ENCODE measurements around the gene CACNA2D3.

CACNA2D3 gene

GRCh38 chr3:54759166-54759565 is 636.8 kb downstream of the CACNA2D3 start:
- Histone ChIP-seq H3K9me3 (ENCODE audit: control insufficient read depth in 2 of 2, low read length in 2 of 2) (no peaks in the 10 kb centered on the region), H3K27me3 (ENCODE audit: control insufficient read depth in 1 of 2, insufficient read depth in 2 of 2, low read length in 2 of 2) (no peaks in the 10 kb centered on the region), H3K36me3 (ENCODE audit: control insufficient read depth in 2 of 2, insufficient read depth in 2 of 2, low read length in 2 of 2) (no peaks in the 10 kb centered on the region), H3K27ac (ENCODE audit: low read length) (no peak overlapping the region), H3K4me3 (ENCODE audit: low read length in 2 of 2) (no peak overlapping the region), H3K4me1 (ENCODE audit: control insufficient read depth, insufficient read depth, low read length) (no peaks in the 10 kb centered on the region), H3K9ac (ENCODE audit: low read length in 2 of 2) (no peak overlapping the region)

GRCh38 chr3:54760201-54760600 is 637.8 kb downstream of the CACNA2D3 start:
- Histone ChIP-seq H3K27me3 (ENCODE audit: control insufficient read depth in 1 of 2, insufficient read depth in 2 of 2, low read length in 2 of 2) (no peaks in the 10 kb centered on the region), H3K4me1 (ENCODE audit: control insufficient read depth, insufficient read depth, low read length) (no peaks in the 10 kb centered on the region), H3K9ac (ENCODE audit: low read length in 2 of 2) (no peak overlapping the region), H3K36me3 (ENCODE audit: control insufficient read depth in 2 of 2, insufficient read depth in 2 of 2, low read length in 2 of 2) (no peaks in the 10 kb centered on the region), H3K9me3 (ENCODE audit: control insufficient read depth in 2 of 2, low read length in 2 of 2) (no peaks in the 10 kb centered on the region), H3K27ac (ENCODE audit: low read length) (no peak overlapping the region), H3K4me3 (ENCODE audit: low read length in 2 of 2) (no peak overlapping the region)

- no peaks in the 10 kb centered on the region for H3K4me1 ChIP-seq (ENCODE audit: control insufficient read depth, insufficient read depth, low read length)
- no peaks in the 10 kb centered on the region for H3K36me3 ChIP-seq (ENCODE audit: control insufficient read depth in 2 of 2, insufficient read depth in 2 of 2, low read length in 2 of 2)
- H3K9ac ChIP-seq (ENCODE audit: low read length in 2 of 2) = no peak overlapping the region
- H3K9me3 ChIP-seq (ENCODE audit: control insufficient read depth in 2 of 2, low read length in 2 of 2) = no peaks in the 10 kb centered on the region
- no peaks in the 10 kb centered on the region for H3K27me3 ChIP-seq (ENCODE audit: control insufficient read depth in 1 of 2, insufficient read depth in 2 of 2, low read length in 2 of 2)
- no peak overlapping the region for H3K4me3 ChIP-seq (ENCODE audit: low read length in 2 of 2)
- no peak overlapping the region for H3K27ac ChIP-seq (ENCODE audit: low read length)
Measured at GRCh38 chr3:54761637-54762036, 639.3 kb downstream of the CACNA2D3 start.

GRCh38 chr3:54764911-54765310 is 642.6 kb downstream of the CACNA2D3 start:
- Histone ChIP-seq H3K27me3 (ENCODE audit: control insufficient read depth in 1 of 2, insufficient read depth in 2 of 2, low read length in 2 of 2) (no peaks in the 10 kb centered on the region), H3K36me3 (ENCODE audit: control insufficient read depth in 2 of 2, insufficient read depth in 2 of 2, low read length in 2 of 2) (no peaks in the 10 kb centered on the region), H3K9ac (ENCODE audit: low read length in 2 of 2) (no peak overlapping the region), H3K4me3 (ENCODE audit: low read length in 2 of 2) (no peak overlapping the region), H3K9me3 (ENCODE audit: control insufficient read depth in 2 of 2, low read length in 2 of 2) (no peaks in the 10 kb centered on the region), H3K4me1 (ENCODE audit: control insufficient read depth, insufficient read depth, low read length) (no peaks in the 10 kb centered on the region), H3K27ac (ENCODE audit: low read length) (no peak overlapping the region)

- Histone ChIP-seq H3K27me3 (ENCODE audit: control insufficient read depth in 1 of 2, insufficient read depth in 2 of 2, low read length in 2 of 2) (no peaks in the 10 kb centered on the region), H3K9ac (ENCODE audit: low read length in 2 of 2) (no peak overlapping the region), H3K4me1 (ENCODE audit: control insufficient read depth, insufficient read depth, low read length) (no peaks in the 10 kb centered on the region), H3K4me3 (ENCODE audit: low read length in 2 of 2) (no peak overlapping the region), H3K9me3 (ENCODE audit: control insufficient read depth in 2 of 2, low read length in 2 of 2) (no peaks in the 10 kb centered on the region), H3K36me3 (ENCODE audit: control insufficient read depth in 2 of 2, insufficient read depth in 2 of 2, low read length in 2 of 2) (no peaks in the 10 kb centered on the region), H3K27ac (ENCODE audit: low read length) (no peak overlapping the region)
Measured at GRCh38 chr3:54771050-54771449, 648.7 kb downstream of the CACNA2D3 start.

GRCh38 chr3:54772051-54772450 is 649.7 kb downstream of the CACNA2D3 start:
- Histone ChIP-seq H3K27ac (ENCODE audit: low read length) (no peak overlapping the region), H3K9me3 (ENCODE audit: control insufficient read depth in 2 of 2, low read length in 2 of 2) (no peaks in the 10 kb centered on the region), H3K4me1 (ENCODE audit: control insufficient read depth, insufficient read depth, low read length) (no peaks in the 10 kb centered on the region), H3K27me3 (ENCODE audit: control insufficient read depth in 1 of 2, insufficient read depth in 2 of 2, low read length in 2 of 2) (no peaks in the 10 kb centered on the region), H3K9ac (ENCODE audit: low read length in 2 of 2) (no peak overlapping the region), H3K36me3 (ENCODE audit: control insufficient read depth in 2 of 2, insufficient read depth in 2 of 2, low read length in 2 of 2) (no peaks in the 10 kb centered on the region), H3K4me3 (ENCODE audit: low read length in 2 of 2) (no peak overlapping the region)

- H3K4me3 ChIP-seq (ENCODE audit: low read length in 2 of 2) = no peak overlapping the region
- no peak overlapping the region for H3K27ac ChIP-seq (ENCODE audit: low read length)
- no peaks in the 10 kb centered on the region for H3K4me1 ChIP-seq (ENCODE audit: control insufficient read depth, insufficient read depth, low read length)
- no peaks in the 10 kb centered on the region for H3K9me3 ChIP-seq (ENCODE audit: control insufficient read depth in 2 of 2, low read length in 2 of 2)
- no peaks in the 10 kb centered on the region for H3K27me3 ChIP-seq (ENCODE audit: control insufficient read depth in 1 of 2, insufficient read depth in 2 of 2, low read length in 2 of 2)
- no peaks in the 10 kb centered on the region for H3K36me3 ChIP-seq (ENCODE audit: control insufficient read depth in 2 of 2, insufficient read depth in 2 of 2, low read length in 2 of 2)
- H3K9ac ChIP-seq (ENCODE audit: low read length in 2 of 2) = no peak overlapping the region
Measured at GRCh38 chr3:54772746-54773145, 650.4 kb downstream of the CACNA2D3 start.

- H3K9me3 ChIP-seq (ENCODE audit: control insufficient read depth in 2 of 2, low read length in 2 of 2) = no peaks in the 10 kb centered on the region
- no peak overlapping the region for H3K4me3 ChIP-seq (ENCODE audit: low read length in 2 of 2)
- no peaks in the 10 kb centered on the region for H3K27me3 ChIP-seq (ENCODE audit: control insufficient read depth in 1 of 2, insufficient read depth in 2 of 2, low read length in 2 of 2)
- no peaks in the 10 kb centered on the region for H3K4me1 ChIP-seq (ENCODE audit: control insufficient read depth, insufficient read depth, low read length)
- H3K36me3 ChIP-seq (ENCODE audit: control insufficient read depth in 2 of 2, insufficient read depth in 2 of 2, low read length in 2 of 2) = no peaks in the 10 kb centered on the region
- H3K9ac ChIP-seq (ENCODE audit: low read length in 2 of 2) = no peak overlapping the region
- no peak overlapping the region for H3K27ac ChIP-seq (ENCODE audit: low read length)
Measured at GRCh38 chr3:54773271-54773670, 650.9 kb downstream of the CACNA2D3 start.

GRCh38 chr3:54776601-54777000 is 654.2 kb downstream of the CACNA2D3 start:
- H3K4me1 ChIP-seq (ENCODE audit: control insufficient read depth, insufficient read depth, low read length) = no peaks in the 10 kb centered on the region
- no peaks in the 10 kb centered on the region for H3K27me3 ChIP-seq (ENCODE audit: control insufficient read depth in 1 of 2, insufficient read depth in 2 of 2, low read length in 2 of 2)
- no peak overlapping the region for H3K4me3 ChIP-seq (ENCODE audit: low read length in 2 of 2)
- no peaks in the 10 kb centered on the region for H3K9me3 ChIP-seq (ENCODE audit: control insufficient read depth in 2 of 2, low read length in 2 of 2)
- no peaks in the 10 kb centered on the region for H3K36me3 ChIP-seq (ENCODE audit: control insufficient read depth in 2 of 2, insufficient read depth in 2 of 2, low read length in 2 of 2)
- H3K27ac ChIP-seq (ENCODE audit: low read length) = no peak overlapping the region
- H3K9ac ChIP-seq (ENCODE audit: low read length in 2 of 2) = no peak overlapping the region

GRCh38 chr3:54777141-54777540 is 654.8 kb downstream of the CACNA2D3 start:
- Histone ChIP-seq H3K27me3 (ENCODE audit: control insufficient read depth in 1 of 2, insufficient read depth in 2 of 2, low read length in 2 of 2) (no peaks in the 10 kb centered on the region), H3K9me3 (ENCODE audit: control insufficient read depth in 2 of 2, low read length in 2 of 2) (no peaks in the 10 kb centered on the region), H3K4me1 (ENCODE audit: control insufficient read depth, insufficient read depth, low read length) (no peaks in the 10 kb centered on the region), H3K4me3 (ENCODE audit: low read length in 2 of 2) (no peak overlapping the region), H3K9ac (ENCODE audit: low read length in 2 of 2) (no peak overlapping the region), H3K36me3 (ENCODE audit: control insufficient read depth in 2 of 2, insufficient read depth in 2 of 2, low read length in 2 of 2) (no peaks in the 10 kb centered on the region), H3K27ac (ENCODE audit: low read length) (no peak overlapping the region)

- no peaks in the 10 kb centered on the region for H3K27me3 ChIP-seq (ENCODE audit: control insufficient read depth in 1 of 2, insufficient read depth in 2 of 2, low read length in 2 of 2)
- no peaks in the 10 kb centered on the region for H3K36me3 ChIP-seq (ENCODE audit: control insufficient read depth in 2 of 2, insufficient read depth in 2 of 2, low read length in 2 of 2)
- H3K9ac ChIP-seq (ENCODE audit: low read length in 2 of 2) = no peak overlapping the region
- H3K4me1 ChIP-seq (ENCODE audit: control insufficient read depth, insufficient read depth, low read length) = no peaks in the 10 kb centered on the region
- no peaks in the 10 kb centered on the region for H3K9me3 ChIP-seq (ENCODE audit: control insufficient read depth in 2 of 2, low read length in 2 of 2)
- no peak overlapping the region for H3K27ac ChIP-seq (ENCODE audit: low read length)
- no peak overlapping the region for H3K4me3 ChIP-seq (ENCODE audit: low read length in 2 of 2)
Measured at GRCh38 chr3:54780336-54780735, 658.0 kb downstream of the CACNA2D3 start.

GRCh38 chr3:54781728-54782127 is 659.4 kb downstream of the CACNA2D3 start:
- Histone ChIP-seq H3K4me1 (ENCODE audit: control insufficient read depth, insufficient read depth, low read length) (no peaks in the 10 kb centered on the region), H3K27me3 (ENCODE audit: control insufficient read depth in 1 of 2, insufficient read depth in 2 of 2, low read length in 2 of 2) (no peaks in the 10 kb centered on the region), H3K4me3 (ENCODE audit: low read length in 2 of 2) (no peak overlapping the region), H3K9me3 (ENCODE audit: control insufficient read depth in 2 of 2, low read length in 2 of 2) (no peaks in the 10 kb centered on the region), H3K27ac (ENCODE audit: low read length) (no peak overlapping the region), H3K9ac (ENCODE audit: low read length in 2 of 2) (no peak overlapping the region), H3K36me3 (ENCODE audit: control insufficient read depth in 2 of 2, insufficient read depth in 2 of 2, low read length in 2 of 2) (no peaks in the 10 kb centered on the region)

Measured in stomach smooth muscle (tissue), 2 donors.